Measurements from ENCODE around the gene EFS. TPM values are rescaled to one million over a fixed set of nuclear protein-coding genes. Genes with fewer than 3 reads are reported as not detected.
"Not testable (repeated sequence)": the region's sequence is repeated elsewhere in the genome, so short reads cannot be mapped to it uniquely, and the experiment has no call there.

Gene EFS
- total RNA-seq, 6 experiments from 2014 or later: 0.19 to 0.60 (median 0.39) TPM

DNA sequence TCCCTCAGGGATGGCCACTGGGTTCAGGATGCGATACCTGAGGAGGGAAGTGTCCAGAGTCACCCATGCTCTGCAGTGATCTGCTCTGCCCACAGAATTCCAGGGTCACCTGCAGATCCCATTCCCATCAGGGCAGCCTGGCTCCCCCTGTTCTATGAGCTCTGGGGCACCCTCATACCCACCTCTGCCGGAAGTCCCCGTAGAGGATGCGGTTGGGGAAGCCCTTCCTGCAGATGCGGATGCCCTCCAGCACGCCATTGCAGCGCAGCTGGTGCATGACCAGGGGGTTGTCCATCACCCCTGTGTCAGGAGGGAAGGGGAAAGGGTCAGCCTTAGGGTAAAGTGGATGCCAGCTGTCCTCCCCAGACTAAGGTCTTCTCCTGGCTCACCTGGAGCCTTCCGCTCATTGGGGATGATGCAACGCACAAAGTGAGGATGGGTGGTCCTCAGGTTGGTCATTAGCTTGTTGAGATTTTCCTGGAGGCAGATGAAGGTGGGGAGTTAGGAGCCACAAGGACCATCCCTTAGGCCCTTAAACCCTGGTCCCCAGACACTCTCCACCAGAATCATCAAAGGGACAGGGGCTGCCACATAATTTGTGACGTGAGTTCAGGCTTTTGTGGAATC lies 31.9 kb upstream of the EFS start:
- Histone ChIP-seq H3K27me3 (no peaks in the 10 kb centered on the region), H3K4me3 (no peak overlapping the region), H3K9me3 (no peaks in the 10 kb centered on the region), H3K4me1 (no peaks in the 10 kb centered on the region), H3K27ac (no peak overlapping the region), H3K36me3 (no peaks in the 10 kb centered on the region)
- DNase-seq (no peak), ATAC-seq (no peak)
- WGBS (ENCODE audit: insufficient coverage, low coverage, low lambda C conversion rate, missing lambda C conversion rate): no CpG with 5 or more reads among the region's 10 CpGs
- intact Hi-C loops (cut with DNase I): no loop called here
- TF ChIP-seq, protein P1, sequence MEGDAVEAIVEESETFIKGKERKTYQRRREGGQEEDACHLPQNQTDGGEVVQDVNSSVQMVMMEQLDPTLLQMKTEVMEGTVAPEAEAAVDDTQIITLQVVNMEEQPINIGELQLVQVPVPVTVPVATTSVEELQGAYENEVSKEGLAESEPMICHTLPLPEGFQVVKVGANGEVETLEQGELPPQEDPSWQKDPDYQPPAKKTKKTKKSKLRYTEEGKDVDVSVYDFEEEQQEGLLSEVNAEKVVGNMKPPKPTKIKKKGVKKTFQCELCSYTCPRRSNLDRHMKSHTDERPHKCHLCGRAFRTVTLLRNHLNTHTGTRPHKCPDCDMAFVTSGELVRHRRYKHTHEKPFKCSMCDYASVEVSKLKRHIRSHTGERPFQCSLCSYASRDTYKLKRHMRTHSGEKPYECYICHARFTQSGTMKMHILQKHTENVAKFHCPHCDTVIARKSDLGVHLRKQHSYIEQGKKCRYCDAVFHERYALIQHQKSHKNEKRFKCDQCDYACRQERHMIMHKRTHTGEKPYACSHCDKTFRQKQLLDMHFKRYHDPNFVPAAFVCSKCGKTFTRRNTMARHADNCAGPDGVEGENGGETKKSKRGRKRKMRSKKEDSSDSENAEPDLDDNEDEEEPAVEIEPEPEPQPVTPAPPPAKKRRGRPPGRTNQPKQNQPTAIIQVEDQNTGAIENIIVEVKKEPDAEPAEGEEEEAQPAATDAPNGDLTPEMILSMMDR (IDR thresholded peaks at IDR 0.05): no peak
- TF ChIP-seq POLR2A (IDR thresholded peaks at IDR 0.05): no peak

DNA sequence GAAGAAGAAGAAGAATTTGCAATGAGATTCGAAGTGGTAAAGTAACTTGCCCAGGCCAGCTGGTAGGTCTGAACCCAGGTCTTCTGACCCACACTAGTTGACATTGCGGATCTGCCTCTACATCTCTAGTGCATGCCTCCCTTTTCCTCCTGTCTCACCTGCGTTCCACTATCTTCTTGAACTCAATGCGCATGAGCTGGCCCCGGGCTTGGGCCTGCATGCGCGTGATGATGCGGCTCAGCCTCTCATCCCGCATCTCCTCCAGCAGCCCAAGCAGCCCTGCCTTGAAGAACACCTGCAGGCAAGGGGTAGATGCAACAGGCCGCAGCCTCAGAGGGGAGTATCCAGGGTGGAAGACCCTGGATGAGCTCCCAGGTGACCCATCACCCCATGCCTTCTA lies 31.2 kb upstream of the EFS start:
- intact Hi-C loops (cut with DNase I): no loop called here
- TF ChIP-seq POLR2A (IDR thresholded peaks at IDR 0.05): no peak
- ATAC-seq: no peak

DNA sequence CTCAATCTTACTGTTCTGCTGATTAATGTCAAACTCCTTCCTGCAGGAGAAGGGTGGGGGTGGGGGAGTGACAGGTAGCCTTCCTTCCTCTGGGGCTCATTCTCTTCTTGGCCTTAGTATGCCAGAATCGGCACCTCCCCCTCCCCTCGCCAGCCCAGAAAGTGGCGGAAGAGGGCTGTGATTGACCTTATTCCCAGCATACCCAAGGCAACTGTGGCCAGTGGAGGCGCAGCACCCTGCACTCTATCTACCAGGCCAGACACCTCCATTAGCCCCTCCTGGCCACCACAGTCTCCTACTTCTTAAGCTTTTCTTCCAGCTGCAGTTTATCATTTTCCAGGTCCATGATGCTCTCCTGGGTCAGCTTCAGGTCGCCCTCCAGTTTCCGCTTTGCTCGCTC lies 27.6 kb upstream of the EFS start:
- WGBS (ENCODE audit: insufficient coverage, low coverage, low lambda C conversion rate, missing lambda C conversion rate): 89% methylated on average over 3 of the region's 7 CpGs
- ATAC-seq (no peak), DNase-seq (no peak)
- Histone ChIP-seq H3K36me3 (no peaks in the 10 kb centered on the region), H3K9me3 (no peaks in the 10 kb centered on the region), H3K27ac (no peak overlapping the region), H3K4me1 (no peaks in the 10 kb centered on the region), H3K4me3 (no peak overlapping the region), H3K27me3 (no peaks in the 10 kb centered on the region)
- TF ChIP-seq POLR2A (IDR thresholded peaks at IDR 0.05): no peak
- TF ChIP-seq, protein P1 (IDR thresholded peaks at IDR 0.05): no peak
- intact Hi-C loops (cut with DNase I): no loop called here

More for the DNA sequence above, 31.2 kb upstream of the EFS start:
- Histone ChIP-seq H3K27ac (no peak overlapping the region), H3K9me3 (no peaks in the 10 kb centered on the region), H3K27me3 (no peaks in the 10 kb centered on the region), H3K36me3 (no peaks in the 10 kb centered on the region), H3K4me1 (no peaks in the 10 kb centered on the region), H3K4me3 (no peak overlapping the region)
- 82% methylated on average over 9 of the region's 10 CpGs for WGBS (ENCODE audit: insufficient coverage, low coverage, low lambda C conversion rate, missing lambda C conversion rate)
- DNase-seq: no peak

DNA sequence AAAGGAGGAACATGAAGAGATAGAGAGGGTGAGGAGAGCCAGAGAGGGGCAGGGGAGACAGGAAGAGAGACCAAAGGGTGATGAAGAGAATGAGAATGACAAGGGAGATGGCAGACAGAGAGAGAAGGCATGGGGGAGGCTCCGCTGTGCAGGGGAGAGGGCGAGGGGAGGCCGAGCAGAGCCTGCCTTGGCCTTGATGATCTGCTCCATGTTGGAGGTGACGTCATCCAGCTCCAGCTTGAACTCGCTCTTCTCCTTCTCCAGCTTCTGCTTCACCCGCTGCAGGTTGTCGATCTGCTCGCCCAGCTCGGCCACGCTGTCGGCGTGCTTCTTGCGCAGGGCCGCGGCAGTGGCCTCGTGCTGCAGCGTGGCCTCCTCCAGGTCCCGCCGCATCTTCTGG lies 24.9 kb upstream of the EFS start:
- not testable (repeated sequence) for H3K4me1 ChIP-seq, ATAC-seq, H3K36me3 ChIP-seq, H3K4me3 ChIP-seq, H3K9me3 ChIP-seq, H3K27me3 ChIP-seq, H3K27ac ChIP-seq, DNase-seq
- WGBS (ENCODE audit: insufficient coverage, low coverage, low lambda C conversion rate, missing lambda C conversion rate): 80% methylated on average over 1 of the region's 19 CpGs
- intact Hi-C loops (cut with DNase I): loop anchor here in 1 of 2 donors (10.0 kb wide), 1 partner anchor 265 kb away; no protein-coding TSS in a partner anchor

DNA sequence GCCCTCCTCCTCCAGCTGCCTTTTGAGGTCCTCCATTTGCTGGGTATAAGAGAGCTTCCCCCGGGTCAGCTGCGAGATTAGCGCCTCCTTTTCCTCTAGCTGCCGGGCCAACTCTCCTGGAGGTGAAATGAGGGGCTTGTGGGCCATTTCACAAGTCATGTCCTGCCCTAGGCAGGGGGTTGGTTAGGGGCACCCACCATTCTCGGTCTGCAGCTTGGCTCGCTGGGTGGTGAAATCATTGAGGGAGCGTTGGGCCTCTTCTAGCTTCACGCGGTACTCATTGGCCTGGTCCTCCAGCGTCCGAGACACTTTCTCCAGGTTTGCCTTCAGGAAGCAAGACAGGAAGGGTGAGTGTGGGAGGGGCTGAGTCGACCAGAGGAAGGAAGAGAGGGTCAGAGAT lies 24.4 kb upstream of the EFS start:
- Histone ChIP-seq H3K27me3 (no peaks in the 10 kb centered on the region), H3K4me3 (no peak overlapping the region), H3K4me1 (no peaks in the 10 kb centered on the region), H3K27ac (no peak overlapping the region), H3K36me3 (no peaks in the 10 kb centered on the region), H3K9me3 (no peaks in the 10 kb centered on the region)
- no peak for TF ChIP-seq POLR2A (IDR thresholded peaks at IDR 0.05)
- TF ChIP-seq, protein P1 (IDR thresholded peaks at IDR 0.05): no peak
- DNase-seq: no peak
- intact Hi-C loops (cut with DNase I): loop anchor here in 1 of 2 donors (10.0 kb wide), 1 partner anchor 265 kb away; no protein-coding TSS in a partner anchor
- 53% methylated on average over 11 of the region's 12 CpGs for WGBS (ENCODE audit: insufficient coverage, low coverage, low lambda C conversion rate, missing lambda C conversion rate)
- no peak for ATAC-seq
